ENCODE results near the gene NPB.
A peak's percentile ranks its signal among the peaks of the same experiment; 100 is the strongest.

Gene NPB

DNA sequence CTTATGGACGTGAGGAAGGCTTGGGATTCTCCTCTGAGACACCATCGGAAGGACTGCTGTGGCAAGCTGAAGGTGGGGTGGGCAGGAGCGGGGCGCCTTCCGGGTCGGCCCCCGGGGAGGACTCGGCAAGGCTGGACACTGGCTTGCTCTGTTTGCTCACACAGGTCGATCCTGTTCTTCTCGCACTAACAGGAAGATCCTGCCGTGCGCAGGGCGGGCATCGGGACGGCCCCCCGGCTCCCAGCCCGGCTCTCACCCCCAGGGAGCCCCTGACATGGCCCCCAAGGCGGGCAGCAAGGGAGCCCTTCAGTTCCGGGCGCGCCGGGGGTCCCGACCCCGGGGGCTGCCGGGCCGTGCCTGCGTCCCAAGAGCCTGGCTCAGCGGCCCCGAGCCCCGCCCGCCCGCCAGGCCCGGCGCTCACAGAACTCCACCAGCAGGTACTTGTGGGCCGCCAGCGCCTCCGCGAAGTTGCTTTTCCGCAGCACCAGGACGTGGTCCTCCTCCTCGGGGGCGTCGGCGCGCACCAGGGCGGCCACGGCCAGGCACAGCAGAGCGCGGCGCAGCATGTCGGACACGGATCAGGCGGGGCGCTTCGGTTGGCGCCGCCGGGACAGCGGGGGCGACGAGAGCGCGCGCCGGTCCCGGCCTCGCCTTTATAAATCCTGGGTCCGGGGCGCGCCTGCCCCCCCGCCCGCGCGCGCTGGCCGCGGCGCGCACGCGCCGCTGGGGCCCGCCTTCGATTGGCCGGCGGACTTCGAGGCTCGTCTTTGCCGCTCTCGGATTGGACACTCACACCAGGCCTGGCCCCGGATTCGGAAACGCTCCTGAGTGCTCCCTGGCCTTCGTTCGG is 41.9 kb upstream of the NPB start, which contains the start of gene P4HB (continued):
- TF ChIP-seq REPIN1 (tag by site-specific recombination; IDR thresholded peaks at IDR 0.05; ENCODE audit: low read depth) (no peak), ZBTB49 (tag by site-specific recombination; IDR thresholded peaks at IDR 0.05; ENCODE audit: low read depth) (no peak), BCL11B (tag by site-specific recombination; IDR thresholded peaks at IDR 0.05; ENCODE audit: low read depth) (no peak), TRIM28 (IDR thresholded peaks at IDR 0.05; ENCODE audit: borderline replicate concordance, low read length) (no peak), ZNF335 (tag by site-specific recombination; conservative IDR thresholded peaks at IDR 0.05) (peak; percentile 49), WT1 (tag by site-specific recombination; IDR thresholded peaks at IDR 0.05) (no peak), ZNF404 (tag by site-specific recombination; IDR thresholded peaks at IDR 0.05) (no peak), PRDM1 (tag by site-specific recombination; IDR thresholded peaks at IDR 0.05) (no peak), ZBTB7A (tag by site-specific recombination; IDR thresholded peaks at IDR 0.05; ENCODE audit: low read depth) (no peak), ZNF121 (tag by site-specific recombination; IDR thresholded peaks at IDR 0.05) (no peak), ZNF785 (tag by site-specific recombination; IDR thresholded peaks at IDR 0.05) (no peak), ZNF776 (tag by site-specific recombination; IDR thresholded peaks at IDR 0.05; ENCODE audit: borderline replicate concordance) (no peak), OVOL3 (tag by site-specific recombination; IDR thresholded peaks at IDR 0.05) (no peak), ZNF140 (tag by site-specific recombination; IDR thresholded peaks at IDR 0.05) (no peak), ZNF19 (tag by site-specific recombination; IDR thresholded peaks at IDR 0.05; ENCODE audit: low read depth) (no peak)
- TF ChIP-seq, protein P1, sequence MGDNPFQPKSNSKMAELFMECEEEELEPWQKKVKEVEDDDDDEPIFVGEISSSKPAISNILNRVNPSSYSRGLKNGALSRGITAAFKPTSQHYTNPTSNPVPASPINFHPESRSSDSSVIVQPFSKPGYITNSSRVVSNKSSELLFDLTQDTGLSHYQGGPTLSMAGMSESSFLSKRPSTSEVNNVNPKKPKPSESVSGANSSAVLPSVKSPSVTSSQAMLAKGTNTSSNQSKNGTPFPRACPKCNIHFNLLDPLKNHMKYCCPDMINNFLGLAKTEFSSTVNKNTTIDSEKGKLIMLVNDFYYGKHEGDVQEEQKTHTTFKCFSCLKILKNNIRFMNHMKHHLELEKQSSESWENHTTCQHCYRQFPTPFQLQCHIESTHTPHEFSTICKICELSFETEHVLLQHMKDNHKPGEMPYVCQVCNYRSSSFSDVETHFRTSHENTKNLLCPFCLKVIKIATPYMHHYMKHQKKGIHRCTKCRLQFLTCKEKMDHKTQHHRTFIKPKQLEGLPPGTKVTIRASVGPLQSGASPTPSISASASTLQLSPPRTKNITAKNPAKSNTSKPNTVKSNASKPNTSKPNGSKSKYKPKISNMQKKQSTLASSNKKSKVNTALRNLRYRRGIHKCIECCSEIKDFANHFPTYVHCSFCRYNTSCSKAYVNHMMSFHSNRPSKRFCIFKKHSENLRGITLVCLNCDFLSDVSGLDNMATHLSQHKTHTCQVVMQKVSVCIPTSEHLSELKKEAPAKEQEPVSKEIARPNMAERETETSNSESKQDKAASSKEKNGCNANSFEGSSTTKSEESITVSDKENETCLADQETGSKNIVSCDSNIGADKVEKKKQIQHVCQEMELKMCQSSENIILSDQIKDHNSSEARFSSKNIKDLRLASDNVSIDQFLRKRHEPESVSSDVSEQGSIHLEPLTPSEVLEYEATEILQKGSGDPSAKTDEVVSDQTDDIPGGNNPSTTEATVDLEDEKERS (tag by site-specific recombination; IDR thresholded peaks at IDR 0.05), result no peak
- TF ChIP-seq, protein P2, sequence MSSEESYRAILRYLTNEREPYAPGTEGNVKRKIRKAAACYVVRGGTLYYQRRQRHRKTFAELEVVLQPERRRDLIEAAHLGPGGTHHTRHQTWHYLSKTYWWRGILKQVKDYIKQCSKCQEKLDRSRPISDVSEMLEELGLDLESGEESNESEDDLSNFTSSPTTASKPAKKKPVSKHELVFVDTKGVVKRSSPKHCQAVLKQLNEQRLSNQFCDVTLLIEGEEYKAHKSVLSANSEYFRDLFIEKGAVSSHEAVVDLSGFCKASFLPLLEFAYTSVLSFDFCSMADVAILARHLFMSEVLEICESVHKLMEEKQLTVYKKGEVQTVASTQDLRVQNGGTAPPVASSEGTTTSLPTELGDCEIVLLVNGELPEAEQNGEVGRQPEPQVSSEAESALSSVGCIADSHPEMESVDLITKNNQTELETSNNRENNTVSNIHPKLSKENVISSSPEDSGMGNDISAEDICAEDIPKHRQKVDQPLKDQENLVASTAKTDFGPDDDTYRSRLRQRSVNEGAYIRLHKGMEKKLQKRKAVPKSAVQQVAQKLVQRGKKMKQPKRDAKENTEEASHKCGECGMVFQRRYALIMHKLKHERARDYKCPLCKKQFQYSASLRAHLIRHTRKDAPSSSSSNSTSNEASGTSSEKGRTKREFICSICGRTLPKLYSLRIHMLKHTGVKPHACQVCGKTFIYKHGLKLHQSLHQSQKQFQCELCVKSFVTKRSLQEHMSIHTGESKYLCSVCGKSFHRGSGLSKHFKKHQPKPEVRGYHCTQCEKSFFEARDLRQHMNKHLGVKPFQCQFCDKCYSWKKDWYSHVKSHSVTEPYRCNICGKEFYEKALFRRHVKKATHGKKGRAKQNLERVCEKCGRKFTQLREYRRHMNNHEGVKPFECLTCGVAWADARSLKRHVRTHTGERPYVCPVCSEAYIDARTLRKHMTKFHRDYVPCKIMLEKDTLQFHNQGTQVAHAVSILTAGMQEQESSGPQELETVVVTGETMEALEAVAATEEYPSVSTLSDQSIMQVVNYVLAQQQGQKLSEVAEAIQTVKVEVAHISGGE (tag by site-specific recombination; conservative IDR thresholded peaks at IDR 0.05; ENCODE audit: low read depth), result no peak
- TF ChIP-seq, protein P3, sequence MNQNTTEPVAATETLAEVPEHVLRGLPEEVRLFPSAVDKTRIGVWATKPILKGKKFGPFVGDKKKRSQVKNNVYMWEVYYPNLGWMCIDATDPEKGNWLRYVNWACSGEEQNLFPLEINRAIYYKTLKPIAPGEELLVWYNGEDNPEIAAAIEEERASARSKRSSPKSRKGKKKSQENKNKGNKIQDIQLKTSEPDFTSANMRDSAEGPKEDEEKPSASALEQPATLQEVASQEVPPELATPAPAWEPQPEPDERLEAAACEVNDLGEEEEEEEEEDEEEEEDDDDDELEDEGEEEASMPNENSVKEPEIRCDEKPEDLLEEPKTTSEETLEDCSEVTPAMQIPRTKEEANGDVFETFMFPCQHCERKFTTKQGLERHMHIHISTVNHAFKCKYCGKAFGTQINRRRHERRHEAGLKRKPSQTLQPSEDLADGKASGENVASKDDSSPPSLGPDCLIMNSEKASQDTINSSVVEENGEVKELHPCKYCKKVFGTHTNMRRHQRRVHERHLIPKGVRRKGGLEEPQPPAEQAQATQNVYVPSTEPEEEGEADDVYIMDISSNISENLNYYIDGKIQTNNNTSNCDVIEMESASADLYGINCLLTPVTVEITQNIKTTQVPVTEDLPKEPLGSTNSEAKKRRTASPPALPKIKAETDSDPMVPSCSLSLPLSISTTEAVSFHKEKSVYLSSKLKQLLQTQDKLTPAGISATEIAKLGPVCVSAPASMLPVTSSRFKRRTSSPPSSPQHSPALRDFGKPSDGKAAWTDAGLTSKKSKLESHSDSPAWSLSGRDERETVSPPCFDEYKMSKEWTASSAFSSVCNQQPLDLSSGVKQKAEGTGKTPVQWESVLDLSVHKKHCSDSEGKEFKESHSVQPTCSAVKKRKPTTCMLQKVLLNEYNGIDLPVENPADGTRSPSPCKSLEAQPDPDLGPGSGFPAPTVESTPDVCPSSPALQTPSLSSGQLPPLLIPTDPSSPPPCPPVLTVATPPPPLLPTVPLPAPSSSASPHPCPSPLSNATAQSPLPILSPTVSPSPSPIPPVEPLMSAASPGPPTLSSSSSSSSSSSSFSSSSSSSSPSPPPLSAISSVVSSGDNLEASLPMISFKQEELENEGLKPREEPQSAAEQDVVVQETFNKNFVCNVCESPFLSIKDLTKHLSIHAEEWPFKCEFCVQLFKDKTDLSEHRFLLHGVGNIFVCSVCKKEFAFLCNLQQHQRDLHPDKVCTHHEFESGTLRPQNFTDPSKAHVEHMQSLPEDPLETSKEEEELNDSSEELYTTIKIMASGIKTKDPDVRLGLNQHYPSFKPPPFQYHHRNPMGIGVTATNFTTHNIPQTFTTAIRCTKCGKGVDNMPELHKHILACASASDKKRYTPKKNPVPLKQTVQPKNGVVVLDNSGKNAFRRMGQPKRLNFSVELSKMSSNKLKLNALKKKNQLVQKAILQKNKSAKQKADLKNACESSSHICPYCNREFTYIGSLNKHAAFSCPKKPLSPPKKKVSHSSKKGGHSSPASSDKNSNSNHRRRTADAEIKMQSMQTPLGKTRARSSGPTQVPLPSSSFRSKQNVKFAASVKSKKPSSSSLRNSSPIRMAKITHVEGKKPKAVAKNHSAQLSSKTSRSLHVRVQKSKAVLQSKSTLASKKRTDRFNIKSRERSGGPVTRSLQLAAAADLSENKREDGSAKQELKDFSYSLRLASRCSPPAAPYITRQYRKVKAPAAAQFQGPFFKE (tag by site-specific recombination; IDR thresholded peaks at IDR 0.05; ENCODE audit: borderline replicate concordance), result no peak
- TF ChIP-seq, protein P4, sequence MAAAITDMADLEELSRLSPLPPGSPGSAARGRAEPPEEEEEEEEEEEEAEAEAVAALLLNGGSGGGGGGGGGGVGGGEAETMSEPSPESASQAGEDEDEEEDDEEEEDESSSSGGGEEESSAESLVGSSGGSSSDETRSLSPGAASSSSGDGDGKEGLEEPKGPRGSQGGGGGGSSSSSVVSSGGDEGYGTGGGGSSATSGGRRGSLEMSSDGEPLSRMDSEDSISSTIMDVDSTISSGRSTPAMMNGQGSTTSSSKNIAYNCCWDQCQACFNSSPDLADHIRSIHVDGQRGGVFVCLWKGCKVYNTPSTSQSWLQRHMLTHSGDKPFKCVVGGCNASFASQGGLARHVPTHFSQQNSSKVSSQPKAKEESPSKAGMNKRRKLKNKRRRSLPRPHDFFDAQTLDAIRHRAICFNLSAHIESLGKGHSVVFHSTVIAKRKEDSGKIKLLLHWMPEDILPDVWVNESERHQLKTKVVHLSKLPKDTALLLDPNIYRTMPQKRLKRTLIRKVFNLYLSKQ (tag by site-specific recombination; IDR thresholded peaks at IDR 0.05; ENCODE audit: borderline replicate concordance), result no peak
